Ectodermal cell (in vitro differentiated cells): Measurements from ENCODE around the gene MAP4K3.
A peak's percentile ranks its signal among the peaks of the same experiment; 100 is the strongest.

Source experiments
- H3K27ac ChIP-seq: 2 replicates; pipeline ENCODE4 v1.7.0; 2013; ENCODE audit warnings: mild to moderate bottlenecking, low read depth, low read length; ENCODE audit not compliant: insufficient read depth, poor library complexity, severe bottlenecking
- H3K27me3 ChIP-seq: 2 replicates; pipeline ENCODE4 v1.7.0; 2013; ENCODE audit warnings: mild to moderate bottlenecking, low read length; ENCODE audit not compliant: insufficient read depth, control insufficient read depth, poor library complexity, severe bottlenecking
- H3K36me3 ChIP-seq: one replicate; pipeline ENCODE4 v1.7.0; 2013; ENCODE audit warnings: low read length; ENCODE audit not compliant: control insufficient read depth, insufficient read depth
- H3K4me1 ChIP-seq: one replicate; pipeline ENCODE4 v1.7.0; 2013; ENCODE audit warnings: low read length; ENCODE audit not compliant: control insufficient read depth, insufficient read depth
- H3K4me3 ChIP-seq: 2 replicates; pipeline ENCODE4 v1.7.0; 2013; ENCODE audit warnings: low read depth, low read length, control low read depth; ENCODE audit not compliant: insufficient read depth
- H3K9me3 ChIP-seq: 2 replicates; pipeline ENCODE4 v1.7.0; 2013; ENCODE audit warnings: mild to moderate bottlenecking, low read length, moderate library complexity; ENCODE audit not compliant: control insufficient read depth
- WGBS, 2 experiments: methylation state at CpG; one replicate each; pipeline ENCODE4 v1.1.7; 2013; ENCODE audit warnings: missing lambda C conversion rate in 2 of 2; 5-methylcytosine and 5-hydroxymethylcytosine counted together

The MAP4K3 gene

DNA sequence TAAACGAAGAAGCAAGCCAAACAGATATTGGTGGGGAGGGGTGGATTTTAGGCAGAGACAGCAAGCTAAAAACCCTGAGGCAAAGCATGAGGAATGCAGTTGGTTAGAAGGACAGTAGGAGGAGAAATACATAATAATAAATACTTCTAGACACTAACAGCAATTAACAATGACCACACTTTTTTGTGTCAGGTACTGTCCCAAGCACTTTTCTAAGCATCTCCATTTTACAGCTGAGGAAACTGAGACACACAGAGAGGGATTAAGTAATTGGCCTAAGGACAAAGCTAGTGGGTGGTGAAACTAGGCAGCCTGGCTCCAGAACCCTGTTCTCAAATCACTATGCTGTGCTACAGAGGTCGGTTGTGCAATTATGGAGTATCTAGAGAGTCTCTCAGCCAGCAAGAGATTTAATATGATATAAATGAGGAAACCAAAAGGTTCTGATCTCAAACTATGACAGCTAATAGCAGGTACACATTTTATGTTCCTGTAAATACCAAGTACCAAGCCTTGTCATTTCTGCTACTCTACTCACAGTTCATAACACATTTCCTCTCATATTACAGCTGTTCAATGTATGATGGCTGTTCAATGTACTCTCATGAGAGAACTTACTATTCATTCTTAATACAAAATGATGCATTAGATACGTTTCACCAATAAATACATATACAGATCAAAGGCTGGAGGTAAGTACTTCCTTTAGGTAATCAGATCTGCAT, 5.3 kb downstream of the MAP4K3 start:
- WGBS, 2 experiments, result 50 to 60% methylated on average over 3 of the region's 3 CpGs
- Histone ChIP-seq H3K9me3 (no peaks in the 10 kb centered on the region), H3K4me3 (no peak overlapping the region), H3K27me3 (no peaks in the 10 kb centered on the region), H3K36me3 (no peaks in the 10 kb centered on the region), H3K4me1 (peaks cover 19% of the 10 kb centered on the region), H3K27ac (no peak overlapping the region)

GRCh38 chr2:39429746-39430145, 7.3 kb downstream of the MAP4K3 start:
- no peaks in the 10 kb centered on the region for H3K36me3 ChIP-seq
- no peak overlapping the region for H3K27ac ChIP-seq
- H3K4me1 ChIP-seq, result peaks cover 15% of the 10 kb centered on the region
- 100% methylated on average over 1 of the region's 1 CpG for WGBS, 2 experiments
- no peaks in the 10 kb centered on the region for H3K9me3 ChIP-seq
- H3K4me3 ChIP-seq, result no peak overlapping the region
- H3K27me3 ChIP-seq, result no peaks in the 10 kb centered on the region

DNA sequence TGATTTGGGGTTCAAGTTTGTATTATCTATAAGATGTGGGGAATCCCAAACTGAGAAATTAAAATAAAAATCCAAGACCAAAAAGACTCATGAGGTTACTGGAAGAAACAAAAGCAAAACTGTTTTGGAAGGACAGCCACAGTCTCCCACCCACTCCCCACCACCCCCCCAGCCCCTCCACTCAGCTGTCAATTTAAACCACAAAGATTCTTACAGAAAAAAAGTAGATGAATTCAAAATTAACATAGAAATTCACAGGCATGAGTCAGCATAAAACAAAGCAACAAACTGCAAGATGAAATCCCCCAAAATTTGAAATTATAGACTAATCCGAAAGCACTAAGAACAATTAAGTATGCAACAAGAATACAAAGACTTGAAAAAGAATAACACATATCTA, 12.1 kb downstream of the MAP4K3 start:
- 80% methylated on average over 1 of the region's 1 CpG; no CpG with 5 or more reads in 1 of the 2 experiments for WGBS, 2 experiments
- Histone ChIP-seq H3K27me3 (no peaks in the 10 kb centered on the region), H3K36me3 (no peaks in the 10 kb centered on the region), H3K4me1 (no peaks in the 10 kb centered on the region), H3K9me3 (no peaks in the 10 kb centered on the region), H3K4me3 (no peak overlapping the region), H3K27ac (peak overlapping the region; percentile 4)

- no peaks in the 10 kb centered on the region for H3K4me1 ChIP-seq
- no peak overlapping the region for H3K27ac ChIP-seq
- H3K4me3 ChIP-seq, result no peak overlapping the region
- 87 to 100% methylated on average over 1 of the region's 1 CpG for WGBS, 2 experiments
- H3K27me3 ChIP-seq, result no peaks in the 10 kb centered on the region
- H3K9me3 ChIP-seq, result no peaks in the 10 kb centered on the region
- H3K36me3 ChIP-seq, result no peaks in the 10 kb centered on the region
These were observed 14.4 kb downstream of the MAP4K3 start for GRCh38 chr2:39422700-39423099.

DNA sequence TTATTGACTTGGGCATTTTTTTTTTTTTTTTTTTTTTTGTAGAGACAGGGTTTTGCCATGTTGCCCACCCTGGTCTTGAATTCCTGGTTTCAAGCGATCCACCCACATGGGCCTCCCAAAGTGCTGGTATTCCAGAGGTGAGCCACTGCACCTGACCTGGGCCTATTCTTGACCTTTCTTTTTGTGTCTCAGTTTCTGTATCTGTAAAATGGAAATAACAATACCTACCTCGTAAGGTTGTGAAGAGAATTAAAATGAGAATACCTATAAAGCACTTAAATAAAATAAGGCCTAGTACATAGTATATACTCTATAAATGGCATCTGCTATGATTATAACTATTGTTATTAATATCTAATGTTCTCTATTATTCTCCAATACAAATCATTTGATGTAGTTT, 15.7 kb downstream of the MAP4K3 start:
- Histone ChIP-seq H3K9me3 (no peaks in the 10 kb centered on the region), H3K27me3 (no peaks in the 10 kb centered on the region), H3K27ac (no peak overlapping the region), H3K4me3 (no peak overlapping the region), H3K4me1 (no peaks in the 10 kb centered on the region), H3K36me3 (no peaks in the 10 kb centered on the region)
- whole genome bisulfite sequencing, 2 experiments, result 94 to 100% methylated on average over 1 of the region's 2 CpGs

DNA sequence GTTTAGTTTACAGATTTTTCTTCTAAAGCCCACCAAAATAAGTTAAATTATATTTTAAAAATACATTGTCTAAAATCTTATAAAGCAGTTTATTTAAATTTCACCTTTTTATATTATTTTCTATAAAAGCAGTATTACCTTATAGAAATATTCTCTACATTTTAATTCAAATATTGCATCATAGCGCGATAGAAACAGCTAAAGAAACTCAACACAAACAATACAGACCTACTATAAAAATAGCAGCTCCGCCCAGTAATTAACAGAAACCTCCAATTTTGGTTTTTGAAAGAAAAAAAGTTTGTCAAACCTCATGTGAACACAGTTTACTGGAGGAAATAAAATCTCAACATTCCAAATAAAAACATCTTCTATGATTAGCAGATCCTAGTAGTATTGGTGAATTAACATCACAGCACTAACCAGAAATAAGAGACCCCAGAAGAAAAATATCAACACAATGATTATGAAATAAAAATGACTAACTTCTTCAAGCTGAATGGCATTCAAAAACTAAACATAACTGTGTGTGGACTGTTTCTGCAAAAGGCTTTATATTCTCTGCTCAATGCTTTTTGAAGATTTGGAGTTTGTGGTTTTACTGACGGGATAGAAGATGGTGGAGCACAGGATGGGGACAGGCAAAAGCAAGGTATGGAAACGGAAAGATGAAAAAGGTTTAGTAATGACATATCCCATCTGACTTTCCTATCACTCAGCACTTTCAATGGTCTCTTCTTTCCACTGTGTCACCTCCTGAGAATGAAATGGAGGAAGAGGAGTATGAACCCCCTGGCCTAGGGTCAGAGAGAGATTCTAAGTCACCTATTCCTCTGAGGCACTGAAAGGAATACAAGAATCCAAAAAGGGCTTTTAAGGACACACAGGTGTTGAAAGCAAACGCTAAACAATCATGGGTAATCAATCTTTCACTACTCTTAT, 17.5 kb downstream of the MAP4K3 start:
- H3K36me3 ChIP-seq, result no peaks in the 10 kb centered on the region
- no peak overlapping the region for H3K4me3 ChIP-seq
- WGBS, 2 experiments, result 86 to 92% methylated on average over 4 to 5 of the region's 6 CpGs
- no peaks in the 10 kb centered on the region for H3K4me1 ChIP-seq
- H3K27me3 ChIP-seq, result no peaks in the 10 kb centered on the region
- H3K9me3 ChIP-seq, result no peaks in the 10 kb centered on the region
- no peak overlapping the region for H3K27ac ChIP-seq

- no peaks in the 10 kb centered on the region for H3K4me1 ChIP-seq
- WGBS, 2 experiments, result 94 to 95% methylated on average over 5 of the region's 5 CpGs
- no peaks in the 10 kb centered on the region for H3K9me3 ChIP-seq
- no peaks in the 10 kb centered on the region for H3K36me3 ChIP-seq
- no peak overlapping the region for H3K4me3 ChIP-seq
- H3K27ac ChIP-seq, result no peak overlapping the region
- no peaks in the 10 kb centered on the region for H3K27me3 ChIP-seq
These were observed 18.6 kb downstream of the MAP4K3 start for GRCh38 chr2:39418491-39418890.

DNA sequence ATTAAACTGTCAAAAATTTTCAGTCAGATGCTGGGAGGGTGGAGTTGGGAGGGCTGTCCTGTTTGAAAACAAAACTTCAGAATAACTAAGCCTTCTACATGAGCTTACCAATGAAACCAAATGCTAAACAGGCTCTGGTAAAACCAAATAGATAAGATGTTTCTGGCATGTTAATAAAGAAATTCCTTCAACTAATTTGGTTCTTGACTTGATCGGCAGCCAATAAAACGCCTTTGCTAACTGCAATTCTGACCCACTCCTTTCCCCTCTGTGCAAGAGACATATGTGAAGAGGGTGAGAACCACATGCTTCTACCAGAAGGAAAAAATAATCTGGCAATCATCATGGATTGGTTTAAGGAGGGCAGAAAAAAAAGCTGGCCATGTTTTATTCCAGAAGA, 20.9 kb downstream of the MAP4K3 start:
- Histone ChIP-seq H3K4me1 (no peaks in the 10 kb centered on the region), H3K27me3 (no peaks in the 10 kb centered on the region), H3K36me3 (no peaks in the 10 kb centered on the region), H3K9me3 (no peaks in the 10 kb centered on the region), H3K27ac (no peak overlapping the region), H3K4me3 (no peak overlapping the region)
- WGBS, 2 experiments, result 95 to 100% methylated on average over 2 of the region's 2 CpGs

DNA sequence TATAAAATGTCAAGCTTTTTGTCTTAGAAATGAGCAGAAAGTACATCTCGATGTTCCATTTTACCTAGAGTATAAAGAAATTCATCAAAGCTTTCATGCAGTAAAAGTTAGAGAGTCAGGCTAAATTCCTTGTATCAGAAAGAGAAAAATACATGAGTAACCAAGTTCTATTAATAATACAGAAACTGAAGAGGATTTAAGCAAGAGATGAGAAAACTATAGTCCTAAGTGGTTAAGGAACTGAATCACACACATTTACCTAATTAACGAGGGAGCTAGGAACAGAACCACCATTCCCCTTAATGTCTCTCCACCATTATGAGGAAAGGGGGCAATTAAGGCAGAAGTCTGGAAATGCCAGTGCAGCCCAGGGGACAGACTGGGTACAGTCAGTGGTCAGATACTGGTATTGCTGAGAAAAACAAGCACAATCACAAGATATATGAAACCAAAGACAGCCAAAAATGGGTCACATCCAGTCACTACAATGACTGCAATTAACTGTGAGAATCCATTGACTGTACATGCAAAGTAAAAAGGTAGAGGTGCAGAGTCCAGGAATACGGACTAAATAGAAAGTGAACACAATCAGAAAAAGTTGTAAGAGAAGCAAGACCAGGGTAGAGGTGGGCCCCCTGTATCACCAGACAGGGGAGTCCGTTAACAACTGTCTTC, 23.9 kb downstream of the MAP4K3 start:
- no peaks in the 10 kb centered on the region for H3K9me3 ChIP-seq
- H3K27me3 ChIP-seq, result no peaks in the 10 kb centered on the region
- no peaks in the 10 kb centered on the region for H3K4me1 ChIP-seq
- no peaks in the 10 kb centered on the region for H3K36me3 ChIP-seq
- WGBS, 2 experiments, result 92 to 93% methylated on average over 2 to 4 of the region's 4 CpGs
- H3K4me3 ChIP-seq, result no peak overlapping the region
- H3K27ac ChIP-seq, result no peak overlapping the region
